HepG2 (cell line): ENCODE data around the gene LMOD2. TPM values are rescaled to one million over a fixed set of nuclear protein-coding genes. Genes with fewer than 3 reads are reported as not detected.
A peak's percentile ranks its signal among the peaks of the same experiment; 100 is the strongest.

Source experiments
- ATAC-seq: fragments of 200-7000 bp; cut with Tn5 transposase; 3 replicates; pipeline ENCODE4 v1.9.1; 2020; ENCODE audit warnings: mild to moderate bottlenecking, moderate library complexity
- BruUV-seq: library from RNA; stranded (reverse); fragments of 400-500 nt; replicated peaks from 2 replicates; lab custom pipeline; 2021; lab: Mats Ljungman, UMichigan
- CTCF ChIA-PET: fragments of 300-600 bp; formaldehyde crosslinking; extraction: SDS; loops from one replicate; lab custom pipeline; 2021; ENCODE audit warnings: low total read pairs, inconsistent platforms, low intra/inter-chr PET ratio; lab: Yijun Ruan, JAX
- POLR2A ChIA-PET: fragments of 350-600 bp; sonication (Branson Sonifier 250); formaldehyde crosslinking; loops from one replicate; lab custom pipeline; 2020; ENCODE audit warnings: antibody characterized with exemption, inconsistent platforms; lab: Yijun Ruan, JAX
- DNase-seq: peaks from one replicate; pipeline ENCODE4 v3.0.0-alpha.2; 2015; ENCODE audit warnings: low spot score
- FAIRE-seq: peaks from 3 replicates; lab custom pipeline; 2011; peaks lifted over from hg19 to GRCh38; lab: Jason Lieb, UNC
- H2AFZ ChIP-seq: one replicate; pipeline ENCODE4 v1.6.1; 2011; ENCODE audit warnings: low read length, inconsistent platforms
- H3K27ac ChIP-seq: fragments of 300-600 bp; 3 replicates; pipeline ENCODE4 v1.8.0; 2011; ENCODE audit warnings: mixed run types, mild to moderate bottlenecking, mixed read lengths, low read length, inconsistent platforms; ENCODE audit not compliant: insufficient read depth; ENCODE audit errors: extremely low read length
- H3K27me3 ChIP-seq, 2 experiments: fragments of 200-600 bp in 1 of 2; 2 replicates in 1 of 2; 3 replicates in 1 of 2; pipeline versions ENCODE4 v1.6.0 to v1.8.0; 2011; ENCODE audit warnings: low read length in 2 of 2, mild to moderate bottlenecking in 2 of 2, moderate library complexity in 2 of 2, inconsistent platforms in 1 of 2; ENCODE audit not compliant: insufficient read depth in 2 of 2, control insufficient read depth in 1 of 2
- H3K36me3 ChIP-seq, 2 experiments: fragments of 200-600 bp in 1 of 2; replicated peaks in 1 of 2; 2 replicates in 1 of 2; 3 replicates in 1 of 2; pipeline versions ENCODE4 v1.5.1 to v1.8.0; 2011; ENCODE audit warnings: low read length in 2 of 2, inconsistent platforms in 1 of 2; ENCODE audit not compliant: insufficient read depth in 2 of 2, control insufficient read depth in 1 of 2
- H3K4me1 ChIP-seq: 2 replicates; pipeline ENCODE4 v1.5.1; 2012; ENCODE audit warnings: low read length, inconsistent platforms; ENCODE audit not compliant: insufficient read depth
- H3K4me2 ChIP-seq: 2 replicates; pipeline ENCODE4 v1.6.0; 2011; ENCODE audit warnings: low read depth, low read length, inconsistent platforms
- H3K4me3 ChIP-seq, 3 experiments: fragments of 200-600 bp in 1 of 3; sonication (generic), shearing (Covaris generic) in 1 of 3; replicated peaks in 1 of 3; 2 replicates each; pipeline ENCODE4 v1.5.1; 2011 to 2016; ENCODE audit warnings: low read length in 3 of 3, inconsistent platforms in 2 of 3, low read depth in 2 of 3, mild to moderate bottlenecking in 2 of 3, control low read depth in 1 of 3, mixed read lengths in 1 of 3; ENCODE audit not compliant: insufficient read depth in 1 of 3
- H3K79me2 ChIP-seq: one replicate; pipeline ENCODE4 v1.6.1; 2011; ENCODE audit warnings: low read length, inconsistent platforms; ENCODE audit not compliant: insufficient read depth
- H3K9ac ChIP-seq: 2 replicates; pipeline ENCODE4 v1.6.0; 2011; ENCODE audit warnings: mild to moderate bottlenecking, low read depth, low read length, inconsistent platforms; ENCODE audit not compliant: insufficient read depth
- H3K9me3 ChIP-seq: 2 replicates; pipeline ENCODE4 v1.5.1; 2012; ENCODE audit warnings: mild to moderate bottlenecking, low read length
- H4K20me1 ChIP-seq: 2 replicates; pipeline ENCODE4 v1.6.0; 2011; ENCODE audit warnings: inconsistent platforms, mild to moderate bottlenecking, low read length, moderate library complexity; ENCODE audit not compliant: insufficient read depth
- GABPB1 ChIP-seq: IDR thresholded peaks from 2 replicates; pipeline ENCODE4 v1.6.1; 2016; ENCODE audit warnings: mild to moderate bottlenecking, missing genetic modification reagents, moderate library complexity, missing compliant biosample characterization
- GATA4 ChIP-seq: sonication (generic); IDR thresholded peaks from 2 replicates; pipeline ENCODE4 v1.6.1; 2016; ENCODE audit warnings: antibody characterized with exemption, low read depth, borderline replicate concordance
- HNRNPK ChIP-seq: fragments of 200-400 bp; formaldehyde crosslinking; IDR thresholded peaks from 2 replicates; pipeline ENCODE4 v1.6.1; 2018; ENCODE audit warnings: low read length, low read depth, moderate library complexity, mild to moderate bottlenecking; ENCODE audit not compliant: poor library complexity, severe bottlenecking
- KDM1A ChIP-seq: IDR thresholded peaks from 2 replicates; pipeline ENCODE4 v1.6.1; 2016; ENCODE audit warnings: missing compliant biosample characterization
- RFXANK ChIP-seq: IDR thresholded peaks from 2 replicates; pipeline ENCODE4 v1.6.1; 2016
- SAP130 ChIP-seq: IDR thresholded peaks from 2 replicates; pipeline ENCODE4 v1.6.1; 2016; ENCODE audit warnings: low read depth
- SRSF1 ChIP-seq: fragments of 200-400 bp; formaldehyde crosslinking; optimal IDR thresholded peaks from 2 replicates; pipeline ENCODE3; 2017; ENCODE audit warnings: mild to moderate bottlenecking, low read depth, low read length, moderate library complexity
- ZIK1 ChIP-seq: sonication (generic); formaldehyde crosslinking; IDR thresholded peaks from 2 replicates; pipeline ENCODE4 v1.5.0; 2020; ENCODE audit warnings: mild to moderate bottlenecking, low read depth, missing genetic modification reagents, borderline replicate concordance
- ZNF224 ChIP-seq: sonication (generic); formaldehyde crosslinking; IDR thresholded peaks from 2 replicates; pipeline ENCODE4 v1.5.0; 2020; ENCODE audit warnings: mild to moderate bottlenecking, missing genetic modification reagents
- ZNF335 ChIP-seq: sonication (generic); formaldehyde crosslinking; IDR thresholded peaks from 2 replicates; pipeline ENCODE4 v1.4.0; 2020; ENCODE audit warnings: missing genetic modification reagents
- ZNF550 ChIP-seq: sonication (generic); formaldehyde crosslinking; IDR thresholded peaks from 2 replicates; pipeline ENCODE4 v1.4.0; 2020; ENCODE audit warnings: mild to moderate bottlenecking, missing genetic modification reagents, borderline replicate concordance
- ZNF562 ChIP-seq: sonication (generic); formaldehyde crosslinking; IDR thresholded peaks from 2 replicates; pipeline ENCODE4 v1.8.0; 2022; ENCODE audit warnings: missing genetic modification reagents, borderline replicate concordance
- ZSCAN12 ChIP-seq: sonication (generic); formaldehyde crosslinking; IDR thresholded peaks from 2 replicates; pipeline ENCODE4 v1.9.0; 2021; ENCODE audit warnings: mild to moderate bottlenecking, missing genetic modification reagents
- WGBS: methylation state at CpG from one replicate; pipeline ENCODE4 v1.1.6; 2017; ENCODE audit warnings: low lambda C conversion rate; 5-methylcytosine and 5-hydroxymethylcytosine counted together
- in situ Hi-C: cut with HindIII; loops from 2 replicates; pipeline ENCODE4 v1.10.0; 2017; ENCODE audit warnings: low pct_unique_long_range_greater_than_20kb; ENCODE audit not compliant: extremely low pct_ligation_motif_present
- intact Hi-C: fragments of 100-400 bp; cut with micrococcal nuclease; formaldehyde crosslinking; loops from one replicate; pipeline ENCODE4 v1.10.0; 2022; ENCODE audit not compliant: unreplicated experiment
- polyA plus RNA-seq, 8 experiments: library from polyadenylated mRNA; depleted of rRNA in 3 of 8; stranded (reverse) in 7 of 8; unstranded in 1 of 8; fragments of >200 nt; fragmentation: Illumina TruSeq in 4 of 8; extraction: Trizol in 4 of 8; gene quantifications; 2 replicates each; pipeline versions ENCODE4 v1.2.1 to v1.2.3, GENCODE V29; 2011 to 2016; ENCODE audit warnings: low read depth in 4 of 8, missing spikeins in 1 of 8, mixed read lengths in 1 of 8; ENCODE audit not compliant: insufficient read depth in 1 of 8
- total RNA-seq, 5 experiments: library from RNA; depleted of rRNA; stranded (reverse); fragments of >200 nt; fragmentation: Illumina TruSeq; extraction: Trizol; gene quantifications; 2 replicates each; pipeline ENCODE4 v1.2.3, GENCODE V29; 2016; ENCODE audit warnings: low read depth in 1 of 5
- TF ChIP-seq, protein P1 (sequence below): IDR thresholded peaks from 2 replicates; pipeline ENCODE4 v1.6.1; 2012; ENCODE audit warnings: low read length, improper control_type of control experiment
- TF ChIP-seq, protein P2 (sequence below): sonication (generic); formaldehyde crosslinking; IDR thresholded peaks from 2 replicates; pipeline ENCODE4 v1.8.1; 2023; ENCODE audit warnings: mild to moderate bottlenecking, missing genetic modification reagents
- TF ChIP-seq, protein P3 (sequence below): IDR thresholded peaks from 2 replicates; pipeline ENCODE4 v1.6.1; 2016; ENCODE audit warnings: missing genetic modification reagents, missing compliant biosample characterization

Gene LMOD2
- total and polyA plus RNA-seq, 2 of the 13 experiments (the other 11 are each of a cell fraction or from before 2014, with no cell fraction given) = not detected

DNA sequence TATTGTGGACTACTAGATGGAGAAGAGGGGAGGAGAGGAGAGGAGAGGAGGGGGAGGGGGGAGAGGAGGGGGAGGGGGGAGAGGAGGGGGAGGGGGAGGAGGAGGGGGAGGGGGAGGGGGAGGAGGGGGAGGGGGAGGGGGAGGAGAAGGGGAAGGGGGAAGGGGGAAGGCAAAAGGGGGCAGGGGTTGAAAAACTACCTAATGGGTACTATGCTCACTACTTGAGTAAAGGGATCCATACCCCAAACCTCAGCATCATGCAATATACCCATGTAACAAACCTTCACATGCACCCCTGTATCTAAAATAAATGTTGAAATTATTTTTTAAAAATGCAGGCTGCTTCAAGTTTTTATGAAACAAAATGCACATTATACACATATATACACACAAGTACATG lies 15.1 kb upstream of the LMOD2 start:
- no peaks in the 10 kb centered on the region for H3K9me3 ChIP-seq
- no peak for DNase-seq
- H3K79me2 ChIP-seq = no peaks in the 10 kb centered on the region
- H3K4me2 ChIP-seq = no peak overlapping the region
- ChIA-PET CTCF (no interaction called here), POLR2A (no interaction called here)
- no peak overlapping the region for H3K9ac ChIP-seq
- H3K27ac ChIP-seq = no peak overlapping the region
- BruUV-seq = no TSS peak
- no peak overlapping the region for H2AFZ ChIP-seq
- ATAC-seq = no peak
- no peaks in the 10 kb centered on the region for H3K36me3 ChIP-seq
- H3K4me1 ChIP-seq = peaks cover 15% of the 10 kb centered on the region
- no peak for FAIRE-seq
- in situ Hi-C loops = no loop called here
- peak; percentile 76 for TF ChIP-seq HNRNPK
- TF ChIP-seq SAP130 (CRISPR knock-in tag) = no peak
- TF ChIP-seq, all 625 proteins: peak for 1
- H3K27me3 ChIP-seq = no peaks in the 10 kb centered on the region
- intact Hi-C loops = no loop called here
- no peaks in the 10 kb centered on the region for H4K20me1 ChIP-seq
- H3K4me3 ChIP-seq = no peak overlapping the region

DNA sequence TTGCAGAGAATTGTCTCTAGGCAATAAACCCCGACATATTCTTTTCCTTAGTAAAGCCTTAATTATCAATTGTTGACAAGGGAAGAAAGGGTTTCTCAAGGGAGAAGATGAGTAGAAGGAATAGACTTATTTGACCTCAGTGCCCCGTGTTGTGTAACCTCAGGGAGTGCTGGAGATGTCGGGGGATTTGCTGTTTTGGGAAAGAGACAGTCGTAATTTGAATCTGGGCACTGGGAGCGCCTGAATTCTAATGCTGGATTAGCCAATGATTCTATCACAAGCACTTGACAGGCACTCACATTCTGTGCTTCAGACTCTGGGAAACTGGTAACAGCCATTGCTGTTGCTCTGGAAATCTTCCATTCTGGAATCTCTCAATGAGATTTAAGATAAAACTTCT lies 13.8 kb upstream of the LMOD2 start:
- Histone ChIP-seq H3K9me3 (no peaks in the 10 kb centered on the region), H4K20me1 (no peaks in the 10 kb centered on the region), H3K27me3 (no peaks in the 10 kb centered on the region), H3K79me2 (no peaks in the 10 kb centered on the region), H2AFZ (no peak overlapping the region), H3K9ac (no peak overlapping the region), H3K27ac (no peak overlapping the region), H3K36me3 (no peaks in the 10 kb centered on the region), H3K4me1 (peaks cover 15% of the 10 kb centered on the region), H3K4me2 (no peak overlapping the region), H3K4me3 (no peak overlapping the region)
- FAIRE-seq (no peak), DNase-seq (no peak), ATAC-seq (no peak)
- WGBS = 29% methylated on average over 5 of the region's 5 CpGs
- POLR2A ChIA-PET = no interaction called here
- no TSS peak for BruUV-seq
- CTCF ChIA-PET = no interaction called here
- in situ Hi-C loops (no loop called here), intact Hi-C loops (no loop called here)
- TF ChIP-seq ZNF224 (CRISPR knock-in tag) = no peak
- no peak for TF ChIP-seq ZNF335 (CRISPR knock-in tag)
- TF ChIP-seq ZNF562 (CRISPR knock-in tag) = no peak
- TF ChIP-seq, protein P1, sequence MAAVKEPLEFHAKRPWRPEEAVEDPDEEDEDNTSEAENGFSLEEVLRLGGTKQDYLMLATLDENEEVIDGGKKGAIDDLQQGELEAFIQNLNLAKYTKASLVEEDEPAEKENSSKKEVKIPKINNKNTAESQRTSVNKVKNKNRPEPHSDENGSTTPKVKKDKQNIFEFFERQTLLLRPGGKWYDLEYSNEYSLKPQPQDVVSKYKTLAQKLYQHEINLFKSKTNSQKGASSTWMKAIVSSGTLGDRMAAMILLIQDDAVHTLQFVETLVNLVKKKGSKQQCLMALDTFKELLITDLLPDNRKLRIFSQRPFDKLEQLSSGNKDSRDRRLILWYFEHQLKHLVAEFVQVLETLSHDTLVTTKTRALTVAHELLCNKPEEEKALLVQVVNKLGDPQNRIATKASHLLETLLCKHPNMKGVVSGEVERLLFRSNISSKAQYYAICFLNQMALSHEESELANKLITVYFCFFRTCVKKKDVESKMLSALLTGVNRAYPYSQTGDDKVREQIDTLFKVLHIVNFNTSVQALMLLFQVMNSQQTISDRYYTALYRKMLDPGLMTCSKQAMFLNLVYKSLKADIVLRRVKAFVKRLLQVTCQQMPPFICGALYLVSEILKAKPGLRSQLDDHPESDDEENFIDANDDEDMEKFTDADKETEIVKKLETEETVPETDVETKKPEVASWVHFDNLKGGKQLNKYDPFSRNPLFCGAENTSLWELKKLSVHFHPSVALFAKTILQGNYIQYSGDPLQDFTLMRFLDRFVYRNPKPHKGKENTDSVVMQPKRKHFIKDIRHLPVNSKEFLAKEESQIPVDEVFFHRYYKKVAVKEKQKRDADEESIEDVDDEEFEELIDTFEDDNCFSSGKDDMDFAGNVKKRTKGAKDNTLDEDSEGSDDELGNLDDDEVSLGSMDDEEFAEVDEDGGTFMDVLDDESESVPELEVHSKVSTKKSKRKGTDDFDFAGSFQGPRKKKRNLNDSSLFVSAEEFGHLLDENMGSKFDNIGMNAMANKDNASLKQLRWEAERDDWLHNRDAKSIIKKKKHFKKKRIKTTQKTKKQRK = no peak
- TF ChIP-seq, protein P2, sequence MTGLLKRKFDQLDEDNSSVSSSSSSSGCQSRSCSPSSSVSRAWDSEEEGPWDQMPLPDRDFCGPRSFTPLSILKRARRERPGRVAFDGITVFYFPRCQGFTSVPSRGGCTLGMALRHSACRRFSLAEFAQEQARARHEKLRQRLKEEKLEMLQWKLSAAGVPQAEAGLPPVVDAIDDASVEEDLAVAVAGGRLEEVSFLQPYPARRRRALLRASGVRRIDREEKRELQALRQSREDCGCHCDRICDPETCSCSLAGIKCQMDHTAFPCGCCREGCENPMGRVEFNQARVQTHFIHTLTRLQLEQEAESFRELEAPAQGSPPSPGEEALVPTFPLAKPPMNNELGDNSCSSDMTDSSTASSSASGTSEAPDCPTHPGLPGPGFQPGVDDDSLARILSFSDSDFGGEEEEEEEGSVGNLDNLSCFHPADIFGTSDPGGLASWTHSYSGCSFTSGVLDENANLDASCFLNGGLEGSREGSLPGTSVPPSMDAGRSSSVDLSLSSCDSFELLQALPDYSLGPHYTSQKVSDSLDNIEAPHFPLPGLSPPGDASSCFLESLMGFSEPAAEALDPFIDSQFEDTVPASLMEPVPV = no peak
- TF ChIP-seq, protein P3, sequence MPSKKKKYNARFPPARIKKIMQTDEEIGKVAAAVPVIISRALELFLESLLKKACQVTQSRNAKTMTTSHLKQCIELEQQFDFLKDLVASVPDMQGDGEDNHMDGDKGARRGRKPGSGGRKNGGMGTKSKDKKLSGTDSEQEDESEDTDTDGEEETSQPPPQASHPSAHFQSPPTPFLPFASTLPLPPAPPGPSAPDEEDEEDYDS (CRISPR knock-in tag) = no peak
- no peak for TF ChIP-seq ZSCAN12
- TF ChIP-seq SRSF1 = no peak
- TF ChIP-seq ZIK1 = no peak
- TF ChIP-seq ZNF550 = no peak
- TF ChIP-seq RFXANK (CRISPR knock-in tag) = no peak
- TF ChIP-seq GABPB1 (CRISPR knock-in tag) = no peak
- no peak for TF ChIP-seq KDM1A (CRISPR knock-in tag)
- no peak for TF ChIP-seq GATA4
